DMS53 treated with DMSO at 0.1 percent for 48 hours (cell line): ENCODE measurements around the gene CRNKL1.

Experiments used
- DNase-seq: peaks from one replicate; lab custom pipeline; 2025; ENCODE audit not compliant: unreplicated experiment; lab: John Stamatoyannopoulos, UW

The CRNKL1 gene

DNA sequence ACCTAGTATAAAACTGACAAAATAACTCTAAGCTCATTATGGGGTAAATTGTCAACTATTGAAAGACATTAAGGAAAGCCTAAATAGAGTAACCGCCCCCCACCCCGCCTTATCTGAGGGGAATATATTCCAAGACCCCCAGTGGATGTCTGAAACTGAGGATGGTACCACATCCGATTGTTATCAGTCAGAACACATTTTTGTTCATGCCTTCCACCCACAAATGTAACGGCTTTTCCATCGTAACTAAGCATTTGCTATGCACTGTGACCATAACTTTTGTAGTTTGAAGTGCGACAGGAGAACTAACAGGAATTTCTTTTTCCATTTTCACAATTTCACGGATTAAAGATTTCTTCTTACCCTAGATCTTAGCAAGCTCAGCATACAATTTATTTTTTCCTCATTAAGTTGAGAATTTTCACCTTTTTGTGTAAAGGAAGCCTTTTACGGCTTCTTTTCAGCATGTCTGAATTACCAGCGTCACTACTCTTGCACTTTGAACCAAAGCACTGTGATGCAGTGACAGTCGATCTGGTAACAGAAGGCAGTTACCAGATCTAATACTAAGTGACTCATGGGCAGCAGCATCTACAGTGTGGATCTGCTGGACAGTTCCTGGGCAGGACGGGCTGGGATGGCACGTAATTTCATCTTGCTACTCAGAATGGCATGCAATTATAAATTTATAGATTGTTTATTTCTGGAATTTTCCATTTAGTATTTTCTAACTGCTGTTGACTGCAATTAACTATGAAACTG lies 11.9 kb upstream of the CRNKL1 start:
- no peak for DNase-seq

- DNase-seq, result no peak
These were observed 8.2 kb upstream of the CRNKL1 start for GRCh38 chr20:20060234-20060998.

- DNase-seq, result no peak
These were observed 546 bp downstream of the CRNKL1 start for GRCh38 chr20:20051767-20052073.

DNA sequence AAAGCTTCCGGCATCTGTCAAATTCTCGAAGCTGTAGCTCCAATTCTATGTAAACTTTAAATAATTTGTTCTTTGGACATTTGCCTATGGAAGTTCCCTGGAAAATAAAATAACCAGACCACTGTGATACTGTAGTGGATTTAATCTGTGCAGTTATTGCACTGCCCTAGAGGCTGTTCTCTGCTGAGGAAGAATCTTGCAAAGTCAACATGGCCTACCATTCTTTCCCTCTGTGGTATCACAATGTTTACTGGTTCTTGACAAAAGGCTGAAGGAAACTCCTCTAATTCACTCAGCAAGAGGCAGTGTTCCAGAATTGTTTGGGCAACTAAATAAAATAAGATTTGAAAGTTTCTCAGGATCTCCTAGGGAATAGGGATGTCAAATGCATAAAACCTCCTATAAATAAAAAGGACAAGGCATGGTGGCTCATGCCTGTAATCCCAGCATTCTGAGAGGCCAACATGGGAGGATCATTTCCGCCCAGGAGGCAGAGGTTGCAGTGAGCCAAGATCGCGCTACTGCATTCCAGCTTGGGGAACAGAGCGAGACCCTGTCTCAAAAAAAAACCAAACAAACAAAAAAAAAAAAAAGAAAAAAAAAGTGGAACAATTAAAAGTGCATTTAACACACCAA lies 12.4 kb downstream of the CRNKL1 start:
- DNase-seq, result no peak

- no peak for DNase-seq
These were observed 13.7 kb downstream of the CRNKL1 start for GRCh38 chr20:20038586-20038985.

- DNase-seq, result no peak
These were observed 14.3 kb downstream of the CRNKL1 start for GRCh38 chr20:20037960-20038359.

- DNase-seq, result no peak
These were observed 15.5 kb downstream of the CRNKL1 start for GRCh38 chr20:20036756-20037155.

- DNase-seq, result no peak
These were observed 17.8 kb downstream of the CRNKL1 start for GRCh38 chr20:20034486-20034885.

DNA sequence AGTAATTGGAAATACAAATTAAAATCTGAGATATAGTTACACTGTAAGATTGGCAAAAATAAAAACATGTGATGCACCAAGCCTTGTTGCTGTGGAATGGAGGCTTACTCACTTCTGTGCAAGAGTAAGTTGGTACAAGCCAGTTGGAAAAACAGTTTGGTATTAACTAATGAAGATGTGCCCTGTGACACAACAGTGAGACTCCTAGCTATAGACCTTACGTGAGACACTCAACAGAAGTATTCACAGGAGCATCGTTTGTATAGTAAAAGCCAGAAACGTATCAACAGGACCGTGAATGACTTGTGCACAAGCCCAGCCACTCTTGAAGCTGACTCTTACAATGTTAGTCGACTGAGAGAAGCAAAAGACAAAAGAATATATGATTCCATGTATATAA lies 20.5 kb downstream of the CRNKL1 start:
- DNase-seq, result no peak

- DNase-seq, result no peak
These were observed 25.0 kb downstream of the CRNKL1 start for GRCh38 chr20:20027284-20027683.

DNA sequence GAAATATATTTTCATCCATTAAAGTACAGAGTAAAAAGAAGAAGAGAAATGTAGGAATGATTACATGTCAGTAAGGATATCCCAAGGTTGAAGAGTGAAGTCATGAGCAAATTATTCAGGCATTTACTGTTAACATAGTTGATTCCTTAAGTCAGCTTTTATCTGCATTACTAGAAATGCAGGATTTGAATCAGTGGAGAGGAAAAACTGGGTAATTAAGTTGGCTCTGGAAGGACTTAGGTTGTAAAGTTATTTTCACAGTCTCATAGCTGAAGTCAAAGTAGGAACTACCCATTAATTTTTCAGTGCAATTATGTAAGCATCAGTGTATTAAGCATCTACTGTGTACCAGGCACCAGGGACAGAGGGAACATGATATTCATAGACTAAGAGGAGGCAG lies 27.3 kb downstream of the CRNKL1 start:
- no peak for DNase-seq

DNA sequence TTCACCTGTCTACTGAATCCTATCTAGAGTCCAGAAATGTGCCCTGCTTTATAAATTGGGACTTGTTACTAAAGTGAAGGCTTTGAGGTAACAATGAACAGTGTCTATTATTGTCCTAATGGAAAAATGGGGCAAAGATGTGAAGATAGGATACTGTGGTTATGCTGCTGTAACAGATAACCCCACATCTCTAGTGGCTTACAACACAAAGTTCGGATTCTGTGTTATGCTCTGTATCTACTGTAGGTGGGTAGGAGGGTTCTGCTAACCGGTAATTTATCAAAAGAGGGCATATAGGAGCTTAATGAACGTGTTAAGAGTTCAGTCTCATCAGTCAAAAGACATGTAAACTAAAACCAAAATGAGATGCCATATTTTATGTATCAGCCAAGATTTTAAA lies 28.9 kb downstream of the CRNKL1 start:
- DNase-seq, result no peak

- no peak for DNase-seq
These were observed 29.8 kb downstream of the CRNKL1 start for GRCh38 chr20:20022498-20022897.

GRCh38 chr20:20021835-20022234 lies 30.4 kb downstream of the CRNKL1 start:
- DNase-seq, result no peak

- DNase-seq, result no peak
These were observed 31.4 kb downstream of the CRNKL1 start for GRCh38 chr20:20020908-20021307.

DNA sequence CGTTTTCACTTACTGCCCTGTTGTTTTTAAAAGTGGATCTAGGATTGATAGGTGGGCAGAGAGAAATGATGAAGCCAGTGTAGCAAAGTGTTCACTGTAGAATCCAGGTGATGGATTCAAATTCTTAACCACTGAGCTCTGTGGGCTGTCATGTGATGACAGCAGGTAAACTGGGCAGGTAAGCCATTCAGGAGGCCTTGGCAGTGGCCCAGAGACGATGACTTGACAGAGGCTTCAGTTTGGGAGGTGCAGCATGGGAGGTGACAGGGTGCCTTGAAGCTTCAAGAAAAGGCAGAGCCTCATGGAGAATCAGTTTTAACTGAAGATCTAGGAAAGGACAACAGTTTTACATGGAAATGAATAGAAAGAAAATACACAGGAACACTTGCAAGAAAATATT lies 33.1 kb downstream of the CRNKL1 start:
- no peak for DNase-seq

- DNase-seq, result no peak
These were observed 33.9 kb downstream of the CRNKL1 start for GRCh38 chr20:20018366-20018765.

DNA sequence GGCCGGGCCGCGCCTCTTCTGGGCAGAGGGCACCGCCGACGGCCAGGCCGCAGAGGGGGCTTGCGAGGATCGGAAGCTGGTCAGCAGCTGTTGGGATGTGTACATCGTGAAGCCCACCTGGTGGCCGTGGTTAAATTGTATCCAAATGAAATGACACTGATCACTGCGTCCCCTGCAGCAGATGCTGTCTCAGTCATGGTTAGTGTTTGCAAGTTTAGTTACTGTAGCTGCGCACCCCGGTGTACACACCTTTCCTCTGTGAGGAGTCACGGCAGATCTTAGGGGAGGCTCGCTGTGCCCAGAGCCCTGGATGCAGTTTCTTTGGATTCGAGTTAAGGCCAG lies 34.5 kb downstream of the CRNKL1 start:
- DNase-seq, result no peak

DNA sequence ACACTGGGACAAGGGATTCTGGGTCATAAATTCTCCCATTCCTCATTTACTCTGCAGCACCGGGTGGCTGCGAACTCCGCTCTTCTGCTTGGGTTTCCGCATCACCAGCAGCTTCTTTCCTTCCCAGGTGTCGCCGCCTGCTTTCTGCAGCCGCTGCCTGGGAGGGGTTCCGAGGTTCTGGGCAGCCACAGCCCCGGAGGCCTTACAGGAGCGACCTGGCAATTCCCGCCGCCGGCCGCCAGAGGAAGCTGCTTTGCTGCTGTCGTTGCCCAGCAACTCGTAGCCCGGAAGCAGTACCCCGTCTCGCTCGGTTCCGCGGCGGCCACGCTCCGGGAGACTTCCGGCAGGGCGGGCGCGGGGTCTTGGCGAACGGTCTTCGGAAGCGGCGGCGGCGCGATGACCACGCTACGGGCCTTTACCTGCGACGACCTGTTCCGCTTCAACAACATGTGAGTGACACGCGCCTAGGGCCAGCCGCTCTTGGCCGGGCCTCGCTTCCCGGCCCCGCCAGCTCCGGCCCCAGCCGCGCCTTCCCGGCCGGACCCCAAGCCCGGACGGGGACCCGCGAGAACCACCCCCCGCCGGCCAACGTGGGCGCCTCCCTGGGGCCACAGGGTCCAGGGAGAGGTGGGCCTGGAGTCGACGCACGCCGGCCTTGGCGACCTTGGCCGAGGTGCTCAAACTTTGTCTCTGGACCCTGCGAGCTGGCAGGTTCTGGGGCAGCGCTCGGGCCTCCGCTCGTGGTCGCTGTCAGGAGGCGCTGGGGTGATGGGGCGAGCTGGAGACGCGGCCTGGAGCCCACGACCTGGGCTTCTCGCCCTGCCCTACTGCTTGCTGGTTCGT lies 35.0 kb downstream of the CRNKL1 start, which contains the start of gene NAA20:
Gene NAA20, plus strand, starts transcription at position 362 of the 843 bp plus-strand sequence. Its CDS starts 35 bp downstream, at position 397.
- peak; percentile 93 for DNase-seq

DNA sequence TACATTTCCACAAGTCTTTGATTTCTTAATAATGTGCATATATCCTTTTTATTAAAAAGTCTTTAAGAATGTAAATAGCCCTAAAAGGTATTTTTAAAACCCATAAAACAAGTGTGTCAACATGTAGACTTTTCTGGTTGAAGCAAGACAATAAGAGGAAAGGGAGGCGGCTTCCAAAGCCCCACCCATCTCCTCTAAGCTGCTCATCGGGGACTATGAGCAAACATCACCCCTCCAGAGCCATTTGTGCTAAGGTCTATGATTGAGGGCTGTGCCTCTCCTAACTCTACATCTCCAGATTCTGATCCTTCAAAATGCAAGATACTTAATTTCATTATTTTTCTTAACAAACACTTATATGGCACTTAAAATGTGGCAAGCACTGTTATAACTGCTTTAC lies 37.6 kb downstream of the CRNKL1 start:
- no peak for DNase-seq

DNA sequence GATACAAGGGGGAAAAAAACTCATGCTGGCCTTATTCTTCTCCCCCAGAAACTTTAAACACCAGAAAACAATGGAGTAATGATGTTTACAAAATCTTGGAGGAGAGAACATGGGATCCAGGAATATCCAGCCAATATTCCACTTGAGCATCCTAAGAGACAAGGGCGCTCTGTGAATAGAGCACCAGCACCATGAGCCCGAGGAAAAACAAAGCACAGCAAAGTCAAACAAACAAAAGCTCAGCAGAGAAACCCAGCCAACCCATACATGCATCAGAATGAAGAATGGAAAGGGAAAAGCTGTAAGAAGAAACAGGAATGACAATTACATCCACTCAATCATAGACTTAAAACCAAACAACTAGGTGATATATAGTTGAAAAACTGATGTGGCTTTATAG lies 39.7 kb downstream of the CRNKL1 start:
- DNase-seq, result no peak
